ENCODE results near the gene DPYSL5.
"Not testable (repeated sequence)": the region's sequence is repeated elsewhere in the genome, so short reads cannot be mapped to it uniquely, and the experiment has no call there.

The DPYSL5 gene

DNA sequence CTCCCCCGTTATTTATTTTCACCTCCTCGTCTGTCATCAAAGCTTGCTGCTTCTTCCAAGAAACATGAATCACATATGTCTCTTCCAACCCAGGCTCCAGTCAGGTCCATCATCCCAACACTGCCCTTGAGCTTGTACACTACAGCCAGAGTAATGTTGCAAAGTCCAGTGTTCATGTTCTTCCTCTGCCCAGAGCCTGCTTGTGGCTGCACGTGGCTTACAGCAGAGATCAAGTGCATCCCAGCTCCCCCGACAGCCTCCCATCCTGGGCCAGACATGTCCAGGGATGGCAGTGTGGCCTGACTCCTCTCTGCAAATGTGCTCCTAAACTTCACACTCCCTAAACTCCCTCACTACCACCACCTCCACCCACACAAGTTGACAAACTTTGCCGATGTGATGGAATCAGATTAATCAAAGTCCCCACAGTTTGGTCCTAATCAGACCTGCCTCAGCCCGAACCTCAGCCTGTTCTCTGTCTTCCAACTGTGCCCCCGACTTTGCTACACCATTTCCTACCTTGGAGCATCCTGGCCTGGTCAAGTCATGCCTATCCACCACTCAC lies 68.3 kb downstream of the DPYSL5 start:
- no peak for DNase-seq (ENCODE audit: low read depth)
- TF ChIP-seq, protein P1, sequence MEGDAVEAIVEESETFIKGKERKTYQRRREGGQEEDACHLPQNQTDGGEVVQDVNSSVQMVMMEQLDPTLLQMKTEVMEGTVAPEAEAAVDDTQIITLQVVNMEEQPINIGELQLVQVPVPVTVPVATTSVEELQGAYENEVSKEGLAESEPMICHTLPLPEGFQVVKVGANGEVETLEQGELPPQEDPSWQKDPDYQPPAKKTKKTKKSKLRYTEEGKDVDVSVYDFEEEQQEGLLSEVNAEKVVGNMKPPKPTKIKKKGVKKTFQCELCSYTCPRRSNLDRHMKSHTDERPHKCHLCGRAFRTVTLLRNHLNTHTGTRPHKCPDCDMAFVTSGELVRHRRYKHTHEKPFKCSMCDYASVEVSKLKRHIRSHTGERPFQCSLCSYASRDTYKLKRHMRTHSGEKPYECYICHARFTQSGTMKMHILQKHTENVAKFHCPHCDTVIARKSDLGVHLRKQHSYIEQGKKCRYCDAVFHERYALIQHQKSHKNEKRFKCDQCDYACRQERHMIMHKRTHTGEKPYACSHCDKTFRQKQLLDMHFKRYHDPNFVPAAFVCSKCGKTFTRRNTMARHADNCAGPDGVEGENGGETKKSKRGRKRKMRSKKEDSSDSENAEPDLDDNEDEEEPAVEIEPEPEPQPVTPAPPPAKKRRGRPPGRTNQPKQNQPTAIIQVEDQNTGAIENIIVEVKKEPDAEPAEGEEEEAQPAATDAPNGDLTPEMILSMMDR (conservative IDR thresholded peaks at IDR 0.05; ENCODE audit: low read depth, low read length), result no peak
- H3K4me3 ChIP-seq (ENCODE audit: low read length), result no peak overlapping the region

DNA sequence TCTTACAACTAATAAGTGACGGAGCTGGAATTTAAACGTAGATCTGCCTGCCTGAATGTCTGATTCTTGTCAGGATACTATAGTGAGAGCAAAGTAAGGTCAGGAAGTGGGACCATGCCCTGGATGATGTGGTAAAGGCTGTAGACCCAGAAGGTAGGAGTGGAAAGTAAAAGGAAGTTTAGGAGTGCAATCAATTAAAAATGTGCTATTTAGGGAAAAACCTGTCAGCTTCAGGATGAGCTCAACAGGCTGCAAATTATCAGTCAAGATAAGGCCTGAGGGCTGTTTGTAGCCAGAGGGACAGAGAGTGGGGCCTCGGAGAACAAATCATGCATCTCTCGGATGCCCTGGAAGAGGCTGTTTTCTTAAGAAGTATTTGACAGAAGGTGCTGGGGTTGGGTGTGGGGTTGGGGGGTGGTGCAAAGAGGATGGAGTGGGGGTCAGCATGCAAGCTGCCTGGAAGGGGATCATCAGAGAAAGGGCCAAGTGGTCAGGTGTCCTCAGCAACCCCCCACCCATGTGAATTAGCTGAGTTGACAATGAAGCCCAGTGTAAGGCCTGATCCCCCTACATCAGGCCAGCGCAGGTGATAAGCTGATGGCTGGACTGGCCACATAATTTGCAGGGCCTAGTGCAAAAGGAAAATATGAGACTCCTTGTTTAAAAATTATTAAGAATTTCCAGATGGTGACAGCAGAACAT lies 69.4 kb downstream of the DPYSL5 start:
- TF ChIP-seq, protein P1 (conservative IDR thresholded peaks at IDR 0.05; ENCODE audit: low read depth, low read length), result no peak
- no peak overlapping the region for H3K4me3 ChIP-seq (ENCODE audit: low read length)
- DNase-seq (ENCODE audit: low read depth), result no peak

DNA sequence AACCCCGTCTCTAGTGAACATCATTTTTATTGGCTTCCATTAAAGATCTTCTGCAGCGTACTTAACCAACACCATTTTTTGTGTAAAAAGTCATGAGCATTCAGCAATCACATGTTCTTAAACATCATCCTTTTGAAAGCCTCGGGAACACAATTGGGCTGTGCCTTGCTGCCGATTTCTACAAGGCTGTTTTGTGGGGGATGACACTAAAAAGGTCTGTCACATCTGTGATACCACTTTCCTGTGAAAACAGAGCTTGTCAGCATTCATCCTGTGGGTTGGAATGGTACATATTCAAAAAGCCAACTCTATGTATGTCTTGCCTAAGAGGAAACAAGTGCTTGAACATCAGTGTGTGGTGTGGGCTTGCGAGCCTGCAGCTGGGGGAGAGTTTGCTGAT lies 73.4 kb downstream of the DPYSL5 start:
- H3K4me3 ChIP-seq (ENCODE audit: low read length), result no peak overlapping the region
- TF ChIP-seq, protein P1 (conservative IDR thresholded peaks at IDR 0.05; ENCODE audit: low read depth, low read length), result no peak
- DNase-seq (ENCODE audit: low read depth), result no peak

DNA sequence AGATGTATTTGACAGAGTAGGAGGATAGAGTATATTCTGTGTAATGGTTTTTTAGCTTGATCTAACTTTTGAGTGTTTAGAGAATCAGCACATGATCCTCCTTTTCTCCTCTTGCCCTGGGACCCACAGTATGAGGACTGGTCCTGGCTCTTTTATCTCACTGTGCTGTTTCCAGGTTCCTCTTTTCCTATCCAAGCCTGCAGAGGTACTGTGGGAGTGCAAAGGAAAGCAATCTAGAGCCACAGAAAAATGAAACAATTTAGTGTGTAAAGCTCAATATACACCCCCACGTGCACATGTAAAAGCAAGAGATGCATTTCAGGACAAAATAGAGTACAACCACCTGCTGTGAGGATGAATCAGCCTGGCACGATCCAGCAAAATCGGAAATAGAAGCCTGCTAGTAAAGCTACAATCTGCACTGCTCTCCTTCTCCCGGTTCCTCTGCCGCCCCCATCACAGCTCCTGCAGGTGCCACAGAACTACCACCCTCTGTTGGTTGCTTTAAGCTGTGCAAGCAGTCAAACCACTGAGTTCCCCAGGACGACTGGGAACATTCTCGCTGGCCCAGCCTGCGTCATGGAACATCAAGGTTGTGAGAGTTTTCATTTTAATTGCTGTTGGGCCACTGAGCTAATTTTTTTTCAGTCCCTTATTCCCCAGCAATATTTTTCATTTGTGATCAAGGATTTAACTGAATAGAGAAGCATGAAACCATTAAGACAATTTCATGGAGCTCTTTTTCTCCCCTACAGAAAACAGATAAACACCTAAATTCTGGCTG lies 74.7 kb downstream of the DPYSL5 start:
- no peak overlapping the region for H3K4me3 ChIP-seq (ENCODE audit: low read length)
- no peak for DNase-seq (ENCODE audit: low read depth)
- TF ChIP-seq, protein P1 (conservative IDR thresholded peaks at IDR 0.05; ENCODE audit: low read depth, low read length), result peak; percentile 88

DNA sequence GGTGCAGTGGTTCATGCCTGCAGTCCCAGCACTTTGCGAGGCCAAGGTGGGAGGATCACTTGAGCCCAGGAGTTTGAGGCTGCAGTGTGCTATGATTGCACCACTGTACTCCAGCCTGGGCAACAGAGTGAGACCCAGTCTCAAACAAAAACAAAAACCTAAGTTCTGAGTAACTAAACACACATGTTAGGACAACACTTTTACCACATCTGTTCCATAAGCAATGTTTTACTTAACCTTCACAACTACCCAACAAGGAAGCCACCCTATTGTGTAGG lies 75.2 kb downstream of the DPYSL5 start:
- H3K4me3 ChIP-seq (ENCODE audit: low read length), result not testable (repeated sequence)

DNA sequence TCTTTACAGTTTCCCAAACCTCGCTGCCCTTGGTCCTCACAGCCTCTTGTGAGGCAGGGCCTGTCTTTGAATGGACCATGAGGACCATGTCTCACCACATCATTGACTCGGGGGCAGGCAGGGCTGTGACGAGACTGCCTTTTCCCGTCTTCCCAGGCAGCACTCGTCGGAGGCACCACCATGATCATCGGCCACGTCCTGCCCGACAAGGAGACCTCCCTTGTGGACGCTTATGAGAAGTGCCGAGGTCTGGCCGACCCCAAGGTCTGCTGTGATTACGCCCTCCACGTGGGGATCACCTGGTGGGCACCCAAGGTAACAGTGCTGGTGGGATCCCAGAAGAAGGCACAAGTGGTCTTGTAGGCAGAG lies 76.8 kb downstream of the DPYSL5 start:
- no peak for DNase-seq (ENCODE audit: low read depth)
- no peak overlapping the region for H3K4me3 ChIP-seq (ENCODE audit: low read length)
- TF ChIP-seq, protein P1 (conservative IDR thresholded peaks at IDR 0.05; ENCODE audit: low read depth, low read length), result no peak

More for the DNA sequence above, 75.2 kb downstream of the DPYSL5 start:
- DNase-seq (ENCODE audit: low read depth), result not testable (repeated sequence)

DNA sequence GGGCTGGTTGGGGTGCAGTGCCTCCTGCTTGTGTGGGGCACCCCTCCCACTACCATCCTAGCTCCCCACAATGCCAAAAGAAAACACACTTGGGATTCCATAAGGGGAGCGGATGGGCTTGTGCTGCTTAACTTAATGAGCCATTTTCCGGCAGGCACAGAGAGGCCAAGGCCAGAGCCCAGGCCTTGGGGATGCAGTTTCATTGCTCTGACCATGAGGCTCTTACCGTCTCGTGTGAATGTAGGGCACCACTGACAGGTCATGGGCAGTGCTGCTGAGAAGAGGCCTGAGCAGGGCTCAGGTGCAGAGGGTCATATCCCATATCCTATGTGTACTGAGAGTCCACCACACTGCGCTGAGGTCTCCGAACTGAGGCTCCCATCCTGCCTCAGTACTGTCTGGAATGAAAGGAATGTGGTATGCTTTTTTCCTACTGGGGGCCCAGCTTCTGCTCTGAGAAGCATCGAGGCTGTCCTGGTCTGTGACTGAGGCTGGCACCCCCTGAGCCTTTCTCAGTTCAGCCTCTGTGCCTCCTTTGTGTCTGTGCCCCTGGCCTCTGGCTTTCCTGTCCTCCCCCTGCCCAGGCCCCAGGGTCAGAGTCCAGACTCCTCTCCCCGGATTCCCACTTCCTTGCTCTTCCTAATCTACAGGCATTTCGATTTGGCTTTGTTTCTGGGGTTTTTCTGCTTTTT lies 77.3 kb downstream of the DPYSL5 start:
- H3K4me3 ChIP-seq (ENCODE audit: low read length), result no peak overlapping the region
- TF ChIP-seq, protein P1 (conservative IDR thresholded peaks at IDR 0.05; ENCODE audit: low read depth, low read length), result no peak
- no peak for DNase-seq (ENCODE audit: low read depth)

Data from retinal pigment epithelial cell (primary cell).